ENCODE data around the gene GTPBP1. TPM values are rescaled to one million over a fixed set of nuclear protein-coding genes. Genes with fewer than 3 reads are reported as not detected.

Gene GTPBP1
- total and polyA plus RNA-seq, 2 of the 4 experiments (the other 2 are of a cell fraction) = 12.4 to 29.5 TPM

GRCh38 chr22:38739300-38740055, 33.7 kb downstream of the GTPBP1 start:
- no TSS peak for BruUV-seq (replicated peaks)
- Histone ChIP-seq H3K79me1 (ENCODE audit: low read depth in 1 of 2, low read length in 2 of 2) (peaks cover 0 to 20% of the 10 kb centered on the region in 2 experiments; a peak in 1 of 4 replicates), H2AK9ac (replicated peaks; ENCODE audit: low read depth, low read length, poor library complexity) (peak overlapping the region; percentile 29), H4K20me1 (ENCODE audit: insufficient read depth, low read length) (peaks cover 4% of the 10 kb centered on the region; the same call in 1 of the 2 replicates), H2BK120ac (ENCODE audit: low read depth, low read length) (no peak overlapping the region), H3K4ac (ENCODE audit: low read depth, low read length) (no peak overlapping the region), H4K8ac (ENCODE audit: low read depth in 2 of 2, low read length in 2 of 2) (no peak overlapping the region), H3K9me3 (ENCODE audit: control insufficient read depth, insufficient read depth, low read length) (no peaks in the 10 kb centered on the region), H2AK5ac (ENCODE audit: low read depth, low read length) (no peak overlapping the region), H4K5ac (ENCODE audit: low read depth, low read length) (no peak overlapping the region), H3K27ac (ENCODE audit: insufficient read depth, low read length) (no peak overlapping the region), H3K4me1 (ENCODE audit: control insufficient read depth, insufficient read depth, low read length) (no peaks in the 10 kb centered on the region; the same call in 1 of the 2 replicates), H3K27me3 (ENCODE audit: control insufficient read depth, insufficient read depth, low read length) (no peaks in the 10 kb centered on the region), H3K23ac (ENCODE audit: low read depth, low read length) (no peak overlapping the region), H3K18ac (ENCODE audit: low read depth, low read length) (no peak overlapping the region), H3K14ac (replicated peaks; ENCODE audit: low read depth, low read length) (no peak overlapping the region), H3K36me3 (ENCODE audit: control insufficient read depth, insufficient read depth, low read length) (peaks cover 78% of the 10 kb centered on the region), H4K91ac (ENCODE audit: insufficient read depth, low read depth, low read length) (no peak overlapping the region), H3K9me1 (ENCODE audit: insufficient read depth, low read length) (no peaks in the 10 kb centered on the region; the same call in 1 of the 2 replicates), H2BK20ac (ENCODE audit: low read depth, low read length) (no peak overlapping the region), H2BK15ac (ENCODE audit: low read depth, low read length) (no peak overlapping the region), H3K56ac (ENCODE audit: extremely low read depth, insufficient read depth, low read length) (no peak overlapping the region), H3K4me3 (ENCODE audit: insufficient read depth, low read depth, low read length) (no peak overlapping the region), H3K4me2 (ENCODE audit: low read depth, low read length) (no peak overlapping the region), H2AFZ (replicated peaks; ENCODE audit: low read length, poor library complexity) (no peak overlapping the region), H2BK5ac (ENCODE audit: low read depth, low read length, poor library complexity, severe bottlenecking) (no peak overlapping the region), H3K9ac (ENCODE audit: low read depth, low read length) (no peak overlapping the region)
- no peak for ATAC-seq (ENCODE audit: low read depth)
- DNase-seq = no peak
- dilution Hi-C loops (cut with HindIII; ENCODE audit: low sequenced_read_pairs, unreplicated experiment) = no loop called here
- 92% methylated on average over 11 of the region's 20 CpGs; no CpG with 5 or more reads in 1 of the 2 experiments for WGBS, 2 experiments (ENCODE audit: extremely low coverage in 2 of 2, insufficient read length in 1 of 2)
- intact Hi-C loops (cut with micrococcal nuclease) = no loop called here
- ChIA-PET CTCF (interaction anchor here (1.5 kb wide), 1 partner anchor 27 kb away, joined by 3 read pairs; no protein-coding TSS in a partner anchor), POLR2A (ENCODE audit: unreplicated experiment) (no interaction called here)
- in situ Hi-C loops (cut with MboI; ENCODE audit: low sequenced_read_pairs) = no loop called here
- TF ChIP-seq RFX5 (IDR thresholded peaks at IDR 0.05; ENCODE audit: low read depth, low read length) = no peak
- no peak for TF ChIP-seq POLR2A (IDR thresholded peaks at IDR 0.05; ENCODE audit: low read depth, low read length)
- no peak for TF ChIP-seq MAZ (IDR thresholded peaks at IDR 0.05; ENCODE audit: borderline replicate concordance, low read depth, low read length)

All from IMR-90 (cell line).